Kidney (tissue), 14 donors: ENCODE measurements around the gene ZNF528. TPM values are rescaled to one million over a fixed set of nuclear protein-coding genes. Genes with fewer than 3 reads are reported as not detected.

Experiments
- DNase-seq, 5 donors: peaks; one replicate each; pipeline ENCODE4 v3.0.0-alpha.2; 2013 to 2020
- FAIRE-seq: peaks from 2 replicates; lab custom pipeline; 2012; peaks lifted over from hg19 to GRCh38; lab: Jason Lieb, UNC
- H3K27ac ChIP-seq, 2 donors: one replicate each; pipeline ENCODE4 v1.7.0; 2013; ENCODE audit warnings: low read depth in 2 of 2, low read length in 2 of 2, inconsistent platforms in 1 of 2
- H3K27me3 ChIP-seq: one replicate; pipeline ENCODE4 v1.7.1; 2013; ENCODE audit warnings: low read length, inconsistent platforms; ENCODE audit not compliant: control insufficient read depth, insufficient read depth
- H3K36me3 ChIP-seq, 3 donors: one replicate each; pipeline versions ENCODE4 v1.7.0 to v1.7.1; 2013; ENCODE audit warnings: low read length in 3 of 3, control low read depth in 1 of 3, inconsistent platforms in 1 of 3; ENCODE audit not compliant: insufficient read depth in 3 of 3, control insufficient read depth in 2 of 3
- H3K4me1 ChIP-seq, 3 donors: one replicate each; pipeline versions ENCODE4 v1.7.0 to v1.7.1; 2013; ENCODE audit warnings: low read length in 3 of 3, inconsistent platforms in 1 of 3, low read depth in 1 of 3; ENCODE audit not compliant: control insufficient read depth in 2 of 3, insufficient read depth in 2 of 3
- H3K4me3 ChIP-seq, 3 donors: one replicate each; pipeline versions ENCODE4 v1.7.0 to v1.8.1; 2013; ENCODE audit warnings: low read length in 3 of 3, control low read depth in 1 of 3, inconsistent platforms in 1 of 3
- H3K9ac ChIP-seq, 3 donors: one replicate each; pipeline versions ENCODE4 v1.7.0 to v1.7.1; 2013; ENCODE audit warnings: low read length in 3 of 3, control low read depth in 1 of 3, inconsistent platforms in 1 of 3
- H3K9me3 ChIP-seq, 3 donors: one replicate each; pipeline versions ENCODE4 v1.7.0 to v1.7.1; 2013; ENCODE audit warnings: low read length in 3 of 3, control low read depth in 1 of 3, inconsistent platforms in 1 of 3; ENCODE audit not compliant: control insufficient read depth in 2 of 3, insufficient read depth in 1 of 3
- CTCF ChIP-seq: IDR thresholded peaks from 3 replicates; pipeline ENCODE4 v1.5.1; 2012; ENCODE audit warnings: mild to moderate bottlenecking, moderate library complexity, borderline replicate concordance; ENCODE audit not compliant: insufficient read depth; ENCODE audit errors: extremely low read depth
- intact Hi-C: fragments of 100-400 bp; cut with DNase I; formaldehyde crosslinking; loops from one replicate; pipeline ENCODE4 v1.11.1; 2022
- polyA plus RNA-seq: library from polyadenylated mRNA; stranded (reverse); fragments of 350-450 nt; fragmentation: Illumina TruSeq; extraction: RNeasy Lipid Tissue Mini Kit (QIAGEN cat#74804); gene quantifications from one replicate; pipeline ENCODE4 v1.2.3, GENCODE V29; 2014; ENCODE audit warnings: low read depth, low replicate concordance; ENCODE audit not compliant: insufficient read depth
- total RNA-seq: library from RNA; stranded (reverse); fragmentation: NEBNext Ultra II Directional; extraction: Animal tissue kit (Norgen Biotek cat#: 25700); gene quantifications from one replicate; pipeline ENCODE4 v1.2.1, GENCODE V29; 2021
- donor health status: control.
- donor health status: control.
- donor health status: control.
- donor health status: control.
- donor health status: control.
- donor health status: DM: yes; HTN: yes; CAD: no.
- donor health status: Normal renal cell carcinoma (clear cell type).

The ZNF528 gene
- total and polyA plus RNA-seq, 2 donors from 2014 or later: 10.1 to 32.0 TPM

DNA sequence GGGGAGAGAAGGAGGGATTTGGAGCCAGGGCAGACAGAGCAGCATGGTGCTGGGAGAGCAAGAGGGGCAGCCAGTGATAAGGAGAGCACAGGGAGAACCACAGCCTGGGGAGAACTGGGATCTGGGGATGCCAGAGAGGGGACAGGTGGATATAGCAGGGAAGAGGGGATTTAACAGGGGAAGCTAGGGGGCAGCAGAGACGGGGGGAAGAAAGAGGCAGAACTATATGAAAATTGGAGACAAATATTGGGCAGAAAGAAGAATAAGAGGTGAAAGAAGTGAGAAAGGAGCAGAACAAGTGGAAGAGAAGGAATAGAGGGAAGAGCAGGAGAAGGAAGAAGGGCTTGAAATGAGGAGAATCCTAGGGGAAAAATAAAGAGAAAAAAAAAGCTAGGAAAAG is 6.5 kb upstream of the ZNF528 start:
- H3K27me3 ChIP-seq: no peaks in the 10 kb centered on the region
- H3K9me3 ChIP-seq: peaks cover 3 to 34% (median 4%) of the 10 kb centered on the region in 3 donors
- no peaks in the 10 kb centered on the region for H3K4me1 ChIP-seq
- H3K9ac ChIP-seq: no peak overlapping the region
- peaks cover 3 to 7% (median 7%) of the 10 kb centered on the region in 3 donors for H3K36me3 ChIP-seq
- intact Hi-C loops: no loop called here
- H3K27ac ChIP-seq: no peak overlapping the region
- FAIRE-seq: no peak
- no peak for TF ChIP-seq CTCF
- DNase-seq: no peak
- no peak overlapping the region for H3K4me3 ChIP-seq

DNA sequence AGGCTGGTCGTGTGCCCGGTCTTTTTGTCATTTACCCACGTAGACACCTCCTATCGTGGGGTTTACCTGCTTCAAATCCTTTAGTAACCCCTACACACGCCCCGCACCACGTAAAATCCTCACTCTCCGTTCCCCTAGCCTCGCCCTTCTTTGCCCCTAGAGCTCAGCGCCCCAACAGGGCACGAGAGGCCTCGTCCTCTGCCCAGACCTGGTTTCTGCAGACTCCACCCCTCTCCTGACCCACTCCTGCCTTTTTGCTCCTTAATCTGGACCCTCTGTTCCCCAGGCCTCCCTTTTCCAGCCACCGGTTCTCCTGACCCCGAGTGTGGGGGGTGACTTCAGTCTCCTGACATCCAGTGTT is 412 bp downstream of the ZNF528 start:
- TF ChIP-seq CTCF: no peak
- no peaks in the 10 kb centered on the region for H3K27me3 ChIP-seq
- intact Hi-C loops: no loop called here
- H3K9me3 ChIP-seq: peaks cover 0 to 8% (median 4%) of the 10 kb centered on the region in 3 donors
- FAIRE-seq (no peak), DNase-seq (peak in 2 of 5 donors; percentile 45 to 46)
- H3K4me1 ChIP-seq: peaks cover 0 to 10% (median 6%) of the 10 kb centered on the region in 3 donors
- H3K36me3 ChIP-seq: peaks cover 10 to 20% (median 18%) of the 10 kb centered on the region in 3 donors
- peak overlapping the region; percentile 60 to 79 (median 78) for H3K9ac ChIP-seq
- H3K4me3 ChIP-seq: peak overlapping the region; percentile 76 to 97 (median 93)
- H3K27ac ChIP-seq: peak overlapping the region in 1 of 2 donors; percentile 40

GRCh38 chr19:52410276-52410675 is 12.6 kb downstream of the ZNF528 start:
- Histone ChIP-seq H3K27ac (no peak overlapping the region), H3K9ac (no peak overlapping the region), H3K36me3 (peaks cover 10 to 57% (median 46%) of the 10 kb centered on the region in 3 donors), H3K4me1 (no peaks in the 10 kb centered on the region), H3K4me3 (no peak overlapping the region), H3K9me3 (peaks cover 2 to 75% (median 33%) of the 10 kb centered on the region in 3 donors), H3K27me3 (no peaks in the 10 kb centered on the region)
- intact Hi-C loops: no loop called here
- DNase-seq (no peak), FAIRE-seq (no peak)
- TF ChIP-seq CTCF: no peak

GRCh38 chr19:52415711-52416110 is 18.1 kb downstream of the ZNF528 start:
- FAIRE-seq: no peak
- no peak for DNase-seq

More at GRCh38 chr19:52415711-52416110, 18.1 kb downstream of the ZNF528 start:
- intact Hi-C loops: no loop called here
- peak overlapping the region in 1 of 3 donors; percentile 0 for H3K4me3 ChIP-seq
- H3K9me3 ChIP-seq: peaks cover 3 to 92% (median 48%) of the 10 kb centered on the region in 3 donors
- H3K4me1 ChIP-seq: no peaks in the 10 kb centered on the region
- no peak for TF ChIP-seq CTCF
- H3K27ac ChIP-seq: no peak overlapping the region
- H3K27me3 ChIP-seq: no peaks in the 10 kb centered on the region
- no peak overlapping the region for H3K9ac ChIP-seq
- H3K36me3 ChIP-seq: peaks cover 0 to 20% (median 17%) of the 10 kb centered on the region in 3 donors
